Stimulated activated CD8-positive, alpha-beta memory T cell treated with anti-CD3 and anti-CD28 coated beads, Interleukin-7, amount 100 ng/mL, for 24 hours (primary cell): ENCODE data around the gene SNAP29.
A peak's percentile ranks its signal among the peaks of the same experiment; 100 is the strongest.
"Not testable (repeated sequence)": the region's sequence is repeated elsewhere in the genome, so short reads cannot be mapped to it uniquely, and the experiment has no call there.

Source experiments
- DNase-seq: peaks from one replicate; pipeline ENCODE4 v3.0.0-alpha.2; 2020; ENCODE audit warnings: low read depth

SNAP29 gene

DNA sequence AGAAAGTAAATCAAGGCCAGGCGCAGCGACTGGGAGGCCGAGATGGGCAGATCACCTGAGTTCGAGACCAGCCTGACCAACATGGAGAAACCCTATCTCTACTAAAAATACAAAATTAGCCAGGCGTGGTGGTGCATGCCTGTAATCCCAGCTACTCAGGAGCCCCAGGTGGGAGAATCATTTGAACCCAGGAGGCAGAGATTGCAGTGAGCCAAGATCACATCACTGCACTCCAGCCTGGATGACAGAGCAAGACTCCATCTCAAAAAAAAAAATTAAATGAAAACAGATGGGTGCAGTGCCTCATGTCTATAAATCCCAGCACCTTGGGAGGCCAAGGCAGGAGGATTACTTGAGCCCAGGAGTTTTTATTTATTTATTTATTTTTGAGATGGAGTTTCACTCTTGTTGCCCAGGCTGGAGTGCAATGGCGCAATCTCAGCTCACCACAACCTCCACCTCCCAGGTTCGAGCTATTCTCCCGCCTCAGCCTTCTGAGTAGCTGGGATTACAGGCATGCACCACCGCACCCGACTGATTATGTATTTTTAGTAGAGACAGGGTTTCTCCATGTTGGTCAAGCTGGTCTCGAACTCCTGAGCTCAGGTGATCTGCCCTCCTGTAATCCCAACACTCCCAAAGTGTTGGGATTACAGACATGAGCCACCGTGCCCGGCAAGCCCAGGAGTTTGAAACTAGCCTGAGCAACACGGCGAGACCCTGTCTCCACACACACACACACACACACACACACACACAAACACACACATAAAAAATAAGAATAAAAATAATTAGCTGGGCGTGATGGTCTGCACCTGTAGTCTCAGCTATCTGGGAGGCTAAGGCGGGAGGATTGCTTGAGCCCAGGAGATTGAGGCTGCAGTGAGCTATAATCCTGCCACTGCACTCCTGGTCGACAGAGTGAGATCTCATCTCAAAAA, 42.6 kb downstream of the SNAP29 start:
- DNase-seq, result not testable (repeated sequence)

DNA sequence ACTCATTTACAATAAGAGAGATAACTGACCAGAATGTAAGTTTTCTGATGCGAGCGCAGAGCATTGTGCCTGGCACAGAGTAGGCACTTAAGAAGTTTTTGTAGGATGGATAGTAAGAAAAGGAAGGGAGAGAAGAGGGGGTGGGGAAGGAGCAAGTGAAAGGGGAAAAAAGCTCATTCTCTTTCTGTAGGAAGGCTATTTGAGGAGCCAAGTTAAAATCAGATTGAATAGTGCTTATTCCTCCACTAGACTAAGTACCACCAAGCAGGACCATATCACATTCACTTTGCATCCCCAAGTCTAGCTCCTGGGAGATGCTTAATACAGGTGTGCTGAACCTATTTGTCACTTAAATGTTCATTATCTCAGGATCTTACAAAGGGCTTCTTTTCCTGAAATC, 44.3 kb downstream of the SNAP29 start:
- DNase-seq, result no peak

DNA sequence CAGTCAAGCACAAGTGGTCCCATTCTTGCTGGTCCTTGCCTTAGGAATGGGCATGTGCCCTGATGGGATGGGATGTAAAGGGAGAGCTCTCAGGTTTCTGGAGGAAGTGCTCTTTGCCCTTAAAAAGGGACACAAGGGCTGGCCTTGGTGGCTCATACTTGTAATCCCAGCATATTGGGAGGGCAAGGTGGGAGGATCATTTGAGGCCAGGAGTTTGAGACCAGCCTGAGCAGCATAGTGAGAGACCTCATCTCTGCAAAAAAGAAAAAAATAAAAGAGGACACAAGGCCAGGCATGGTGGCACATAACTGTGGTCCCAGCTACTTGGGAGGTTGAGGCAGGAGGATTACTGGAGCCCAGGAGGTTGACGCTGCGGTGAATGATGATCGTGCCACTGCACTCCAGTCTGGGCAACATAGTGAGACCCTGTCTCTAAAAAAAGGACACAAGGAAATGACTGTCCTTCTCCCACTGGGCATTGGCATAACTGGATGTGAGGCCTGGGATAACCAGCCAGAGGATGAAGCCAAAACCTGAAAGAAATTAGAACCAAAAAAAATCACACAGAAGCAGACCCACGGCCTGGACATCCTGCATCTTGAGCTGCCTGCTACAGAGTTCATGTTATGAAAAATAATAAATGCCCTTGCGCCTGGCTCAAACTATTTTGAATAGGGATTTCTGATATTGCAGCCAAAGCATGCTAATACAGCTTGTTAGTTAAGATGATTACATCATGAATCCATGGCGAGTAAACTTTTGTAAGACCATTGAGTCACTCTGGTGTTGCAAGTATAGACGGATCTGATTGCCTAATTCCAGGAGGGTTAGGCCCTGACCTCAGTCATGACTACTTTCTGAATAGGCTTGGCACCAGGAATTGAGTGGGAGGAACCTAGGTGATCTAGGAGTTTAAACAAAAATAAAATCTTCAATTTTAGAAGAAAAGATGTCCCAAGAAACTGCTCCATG, 45.5 kb downstream of the SNAP29 start:
- no peak for DNase-seq

DNA sequence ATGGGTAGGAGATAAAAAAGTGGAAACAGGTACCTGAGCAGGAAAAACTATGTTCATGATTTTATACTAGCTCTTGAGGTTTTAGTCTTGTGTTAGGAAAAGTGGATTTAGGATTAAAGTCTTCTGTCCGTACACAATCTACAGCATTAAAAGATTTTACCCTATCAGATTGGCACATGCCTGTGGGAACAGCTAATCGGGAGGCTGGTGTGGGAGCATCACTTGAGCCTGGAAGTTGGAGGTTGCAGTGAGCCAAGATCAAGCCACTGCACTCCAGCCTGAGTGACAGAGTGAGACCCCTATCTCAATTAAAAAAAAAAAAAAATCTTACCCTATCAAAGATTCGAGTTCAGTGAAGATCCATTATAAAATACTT, 46.2 kb downstream of the SNAP29 start:
- DNase-seq, result no peak

DNA sequence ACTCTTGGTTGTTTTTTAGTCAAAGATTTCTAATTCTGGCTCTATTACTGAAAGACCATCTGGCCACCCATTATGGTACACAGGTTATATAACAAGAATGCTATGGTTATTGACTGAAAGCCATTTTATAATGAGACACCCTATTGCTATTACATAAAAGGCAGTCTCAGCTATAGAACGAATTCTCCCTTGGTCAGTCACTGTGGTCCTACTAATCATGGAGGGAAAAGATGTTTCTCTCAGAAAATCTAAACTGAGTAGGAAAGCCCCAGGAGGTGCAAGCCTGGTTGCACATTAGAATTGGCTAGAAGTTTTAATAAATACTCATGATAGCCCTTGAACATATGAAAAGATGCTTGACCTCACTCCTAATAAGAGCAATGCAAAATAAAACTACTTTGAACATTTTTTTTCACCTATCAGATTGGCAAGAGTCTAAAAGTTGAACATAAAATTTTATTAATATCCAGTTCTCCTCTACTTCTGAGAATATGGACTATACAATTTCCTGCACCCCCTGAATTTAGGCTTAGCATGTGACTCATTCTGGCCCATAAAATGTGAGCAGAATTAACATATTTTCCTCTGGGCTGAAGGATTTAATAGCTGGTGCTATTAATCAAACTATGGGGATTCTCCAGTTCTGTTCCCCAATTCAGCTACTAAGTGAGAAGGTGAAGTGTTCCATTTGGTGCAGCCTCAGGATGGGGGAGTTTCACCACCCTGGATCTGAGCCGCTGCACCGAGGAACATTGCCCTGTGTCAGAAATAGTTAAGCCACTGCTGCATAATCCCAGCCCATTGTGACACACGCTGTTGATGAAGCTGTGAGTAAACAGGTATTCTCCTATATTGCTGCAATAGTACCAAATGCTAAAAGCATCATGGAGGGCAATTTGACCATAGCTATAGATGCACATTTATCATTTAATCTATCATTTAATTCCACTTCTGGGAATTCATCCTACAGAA, 46.9 kb downstream of the SNAP29 start:
- no peak for DNase-seq

DNA sequence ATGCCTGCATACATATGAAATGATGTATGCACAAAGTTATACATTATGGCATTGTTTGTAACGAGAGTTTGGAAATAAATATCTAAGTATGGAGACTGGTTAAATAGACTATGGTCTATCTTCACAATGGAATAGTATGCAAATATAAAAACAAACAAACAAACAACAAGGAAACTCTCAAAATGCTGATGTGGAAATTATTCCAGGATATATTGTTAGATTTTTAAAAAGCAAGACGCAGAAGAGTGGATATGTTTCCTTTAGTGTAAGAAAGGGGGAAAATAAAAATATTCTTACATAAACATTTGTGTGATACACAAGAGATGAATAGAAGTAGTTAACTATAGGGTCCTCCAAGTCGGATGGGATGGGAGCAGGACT, 47.6 kb downstream of the SNAP29 start:
- DNase-seq, result no peak

DNA sequence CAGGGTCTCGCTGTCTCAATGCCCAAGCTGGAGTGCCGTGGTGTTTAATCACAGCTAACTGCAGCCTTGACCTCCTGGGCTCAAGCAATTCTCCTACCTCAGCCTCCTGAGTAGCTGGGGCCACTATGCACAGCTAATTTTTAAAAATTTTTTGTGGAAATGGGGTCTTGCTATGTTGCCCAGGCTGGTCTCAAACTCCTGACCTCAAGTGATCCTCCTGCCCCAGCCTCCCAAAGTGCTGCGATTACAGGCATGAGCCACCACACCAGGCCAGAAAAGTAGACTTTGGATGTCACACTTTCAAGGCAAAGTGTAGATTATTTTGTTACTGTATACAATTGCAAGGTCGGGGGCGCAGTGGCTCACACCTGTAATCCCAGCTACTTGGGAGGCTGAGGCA, 49.9 kb downstream of the SNAP29 start:
- not testable (repeated sequence) for DNase-seq

DNA sequence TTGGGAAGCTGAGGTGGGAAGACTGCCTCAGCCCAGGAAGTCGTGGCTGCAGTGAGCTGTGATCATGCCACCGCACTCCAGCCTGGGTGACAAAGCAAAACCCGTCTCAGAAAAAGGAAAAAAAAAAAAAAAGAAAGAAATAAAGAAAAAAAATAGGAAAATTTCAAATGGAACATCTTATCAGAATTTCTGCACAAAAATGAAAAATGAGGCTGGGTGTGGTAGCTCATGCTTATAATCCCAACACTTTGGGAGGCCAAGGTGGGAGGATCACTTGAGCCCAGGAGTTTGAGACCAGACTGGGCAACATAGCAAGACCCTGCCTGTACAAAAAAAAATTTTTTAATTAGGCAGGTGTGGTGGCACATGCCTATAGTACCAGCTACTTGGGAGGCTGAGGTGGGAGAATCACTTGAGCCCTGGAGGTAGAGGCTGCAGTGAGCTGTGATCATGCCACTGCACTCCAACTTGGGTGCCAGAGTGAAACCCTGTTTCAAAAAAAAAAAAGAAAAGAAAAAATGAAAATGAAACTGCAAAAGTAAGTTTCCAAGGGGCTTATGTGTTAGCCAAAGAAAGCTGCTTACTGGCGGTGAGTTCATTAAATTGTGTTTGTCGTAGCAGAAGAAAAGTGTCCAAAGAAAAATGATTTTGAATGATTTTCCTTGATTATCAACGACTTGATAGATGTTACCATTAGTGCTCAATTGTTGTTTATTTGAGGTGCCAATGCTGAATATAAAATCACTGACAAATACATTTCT, 50.9 kb downstream of the SNAP29 start:
- no peak for DNase-seq

DNA sequence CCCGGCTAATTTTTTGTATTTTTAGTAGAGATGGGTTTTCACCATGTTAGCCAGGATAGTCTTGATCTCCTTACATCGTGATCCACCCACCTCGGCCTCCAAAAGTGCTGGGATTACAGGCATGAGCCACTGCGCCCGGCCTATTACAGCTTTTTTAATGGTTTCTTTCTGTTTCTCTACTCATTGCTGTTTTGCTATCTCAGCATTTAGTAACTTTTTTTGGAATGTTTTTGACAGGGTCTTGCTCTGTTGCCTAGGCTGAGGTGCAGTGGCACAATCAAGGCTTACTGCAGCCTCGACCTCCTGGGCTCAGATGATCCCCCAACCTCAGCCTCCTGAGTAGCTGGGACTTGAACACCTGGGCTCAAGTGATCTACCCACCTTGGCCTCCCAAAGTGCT, 53.7 kb downstream of the SNAP29 start:
- DNase-seq, result no peak

DNA sequence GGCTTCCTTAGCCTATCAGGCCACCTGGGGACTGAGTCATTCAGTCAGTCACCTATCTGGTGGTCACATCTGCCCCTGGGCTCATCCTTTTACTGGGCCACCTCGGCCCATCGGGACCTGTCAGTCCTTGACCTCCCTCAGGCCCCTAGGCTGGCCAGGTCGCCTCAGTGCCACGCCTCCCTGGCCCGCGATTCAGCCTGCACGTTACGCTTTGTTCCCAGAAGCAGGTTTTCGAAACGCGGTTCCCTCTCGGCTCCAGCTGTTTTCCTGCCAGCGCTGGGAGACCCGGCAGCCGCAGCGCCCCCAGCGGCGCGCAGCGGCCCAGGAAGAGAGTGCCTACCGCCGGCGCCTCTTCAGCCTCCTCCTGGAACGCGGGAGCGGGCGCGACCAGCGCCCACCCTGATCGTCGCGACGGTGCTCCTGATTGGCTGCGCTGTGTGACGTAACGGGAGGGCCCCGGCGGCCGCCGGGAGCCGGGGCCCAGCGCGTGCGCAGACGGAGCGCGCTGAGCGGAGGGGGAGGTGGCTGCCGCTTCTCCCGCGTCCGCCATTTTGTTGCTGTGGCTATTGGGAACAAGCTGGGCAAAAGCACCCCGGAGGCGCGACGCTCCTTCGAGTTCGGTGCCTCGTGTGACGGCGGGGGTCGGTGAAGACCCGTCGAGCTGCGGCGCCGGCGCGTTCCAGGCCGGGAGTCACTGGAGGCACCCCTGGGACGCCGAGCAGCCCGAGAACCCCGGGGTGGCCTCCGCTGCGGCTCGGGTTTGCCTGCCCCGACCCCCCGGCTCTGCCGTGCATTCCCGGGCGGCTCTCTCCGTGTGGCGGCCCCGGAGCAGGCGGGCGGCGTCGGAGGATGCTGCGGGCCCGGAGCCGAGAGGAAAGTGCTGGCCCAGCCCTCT, 58.4 kb downstream of the SNAP29 start, which contains the start of gene CRKL:
CRKL (plus strand) TSS at position 492 of the 895 bp plus-strand sequence. CDS start 528 bp downstream, outside the sequence.
- DNase-seq, result peak; percentile 88

DNA sequence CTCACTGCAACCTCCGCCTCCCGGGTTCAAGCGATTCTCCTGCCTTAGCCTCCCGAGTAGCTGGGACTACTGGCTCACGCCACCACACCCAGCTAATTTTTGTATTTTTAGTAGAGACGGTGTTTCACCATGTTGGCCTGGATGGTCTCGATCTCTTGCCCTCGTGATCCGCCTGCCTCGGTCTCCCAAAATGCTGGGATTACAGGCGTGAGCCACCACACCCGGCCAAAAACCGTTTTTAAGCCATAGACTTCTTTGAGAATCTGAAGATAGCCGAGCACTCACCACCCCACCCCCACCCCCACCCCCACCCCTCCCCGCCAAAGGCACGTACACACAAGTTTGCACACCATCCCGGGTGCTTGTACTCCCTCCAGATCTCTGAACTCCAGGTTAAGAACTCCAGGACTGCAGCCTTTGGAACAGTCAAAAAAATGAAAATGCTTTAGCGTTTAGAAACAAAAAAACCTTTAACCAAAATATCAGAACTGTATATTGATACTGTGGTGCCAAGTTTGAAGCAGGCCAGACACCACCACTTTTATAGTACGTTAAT, 59.9 kb downstream of the SNAP29 start:
- no peak for DNase-seq

DNA sequence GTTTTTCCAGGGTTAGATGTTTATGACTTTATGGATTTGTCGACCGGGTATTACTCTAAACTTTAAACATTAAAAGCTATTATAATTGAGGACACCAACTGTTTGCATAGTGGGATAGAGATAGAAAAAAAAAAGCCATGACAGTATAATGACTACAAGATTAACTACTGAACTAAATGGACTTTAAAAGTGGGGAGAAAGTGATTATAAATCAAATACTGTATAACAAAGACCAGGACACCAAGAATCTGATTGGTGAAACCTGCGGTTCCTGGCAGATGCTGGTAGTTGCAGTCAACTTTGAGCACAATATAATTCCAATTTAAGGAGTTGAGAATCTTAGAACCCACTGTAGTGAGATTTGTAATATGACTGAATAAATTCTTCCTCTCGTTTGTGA, 60.9 kb downstream of the SNAP29 start:
- DNase-seq, result no peak

DNA sequence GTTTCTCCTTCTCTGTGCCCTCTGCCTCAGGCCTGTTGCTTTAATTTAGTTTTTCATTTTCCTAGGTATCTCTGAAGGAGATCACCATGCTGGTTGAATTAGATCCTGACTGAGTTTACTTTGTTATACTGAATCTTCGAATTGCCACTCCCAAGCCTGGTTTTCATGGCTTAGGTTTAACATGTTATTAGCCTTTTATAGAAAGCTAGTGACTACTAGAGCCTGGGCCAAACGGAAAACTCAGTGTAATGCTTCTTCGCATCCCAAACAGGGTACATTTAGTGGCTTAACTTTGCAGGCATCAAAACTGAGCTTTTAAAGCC, 62.0 kb downstream of the SNAP29 start:
- DNase-seq, result no peak

DNA sequence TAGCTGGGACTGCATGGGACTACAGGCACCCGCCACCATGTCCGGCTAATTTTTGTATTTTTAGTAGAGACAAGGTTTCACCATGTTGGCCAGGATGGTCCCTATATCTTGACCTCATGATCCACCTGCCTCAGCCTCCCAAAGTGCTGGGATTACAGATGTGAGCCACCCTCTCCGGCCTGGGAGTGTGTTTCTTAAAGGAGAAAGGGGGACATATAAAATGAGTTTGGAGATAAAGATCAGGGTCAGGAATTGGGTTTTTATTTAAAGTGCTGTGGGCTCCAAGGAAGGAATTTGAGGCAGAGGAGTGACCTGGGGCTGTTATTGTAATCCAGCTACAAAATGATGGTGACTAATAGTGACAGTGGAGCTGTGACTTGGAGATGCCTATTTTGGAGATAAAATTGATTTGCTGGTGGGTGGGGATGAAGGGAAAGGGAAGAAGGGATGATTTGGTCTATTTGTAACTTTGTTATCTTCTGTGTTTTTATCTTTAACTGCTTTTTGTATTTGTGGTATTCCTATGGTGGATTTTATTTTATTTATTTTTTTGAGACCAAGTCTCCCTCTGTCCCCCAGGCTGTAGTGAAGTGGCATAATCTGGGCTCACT, 63.4 kb downstream of the SNAP29 start:
- no peak for DNase-seq

DNA sequence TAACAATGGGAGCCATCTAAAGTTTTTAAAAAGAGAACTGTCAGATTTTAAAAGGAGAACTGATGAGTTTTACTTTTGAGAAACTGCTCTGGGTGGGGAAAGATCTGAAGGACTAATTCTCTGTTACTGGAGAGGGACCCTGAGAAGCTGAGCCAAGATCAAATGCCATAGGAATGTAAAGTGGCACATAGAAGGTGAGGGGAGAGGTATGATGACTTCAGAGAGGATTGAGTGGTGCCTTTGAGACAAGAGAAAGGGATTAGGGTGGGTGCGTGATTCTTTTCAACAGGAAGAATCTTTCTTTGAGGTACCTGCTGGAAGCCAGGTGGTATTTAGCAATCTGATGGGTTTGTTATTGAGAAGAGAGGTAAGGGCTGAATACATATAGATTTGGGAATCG, 67.4 kb downstream of the SNAP29 start:
- DNase-seq, result no peak

DNA sequence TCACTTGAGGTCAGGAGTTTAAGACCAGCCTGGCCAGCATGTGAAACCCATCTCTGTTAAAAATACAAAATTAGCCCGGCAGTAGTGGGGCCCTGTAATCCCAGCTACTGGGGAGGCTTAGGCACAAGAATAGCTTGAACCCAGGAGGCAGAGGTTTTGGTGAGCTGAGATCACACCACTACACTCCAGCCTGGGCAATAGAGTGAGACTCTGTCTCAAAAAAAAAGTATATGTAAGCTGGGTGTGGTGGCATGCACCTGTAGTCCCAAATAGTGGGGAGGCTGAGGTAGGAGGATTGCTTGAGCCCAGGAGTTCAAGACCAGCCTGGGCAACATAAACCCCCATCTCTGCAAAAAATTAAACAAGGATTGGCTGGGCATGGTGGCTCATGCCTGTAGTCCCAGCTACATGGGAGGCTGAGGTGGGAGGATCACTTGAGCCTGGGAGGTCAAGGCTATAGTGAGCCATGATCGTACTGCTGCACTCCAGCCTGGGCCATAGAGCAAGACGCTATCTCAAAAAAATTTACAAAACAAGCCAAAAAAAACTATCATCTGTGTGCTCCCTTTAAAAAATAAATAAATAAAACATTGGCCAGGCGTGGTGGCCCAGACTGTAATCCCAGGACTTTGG, 69.2 kb downstream of the SNAP29 start:
- no peak for DNase-seq

DNA sequence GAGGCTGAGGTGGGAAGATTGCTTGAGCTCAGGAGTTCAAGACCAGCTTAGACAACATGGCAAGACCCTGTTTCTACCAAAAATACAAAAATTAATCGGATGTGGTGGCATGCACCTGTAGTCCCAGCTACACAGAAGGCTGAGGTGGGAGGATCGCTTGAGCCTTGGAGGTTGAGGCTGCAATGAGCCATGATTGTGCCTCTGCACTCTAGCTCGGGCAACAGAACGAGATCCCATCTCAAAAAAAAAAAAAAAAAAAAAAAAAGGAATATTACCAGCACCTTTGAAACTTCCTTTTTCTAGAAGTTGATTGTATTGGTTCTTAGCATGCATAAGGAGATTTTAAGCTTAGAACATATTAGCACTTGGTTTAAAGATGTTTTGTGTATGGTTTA, 69.8 kb downstream of the SNAP29 start:
- no peak for DNase-seq

DNA sequence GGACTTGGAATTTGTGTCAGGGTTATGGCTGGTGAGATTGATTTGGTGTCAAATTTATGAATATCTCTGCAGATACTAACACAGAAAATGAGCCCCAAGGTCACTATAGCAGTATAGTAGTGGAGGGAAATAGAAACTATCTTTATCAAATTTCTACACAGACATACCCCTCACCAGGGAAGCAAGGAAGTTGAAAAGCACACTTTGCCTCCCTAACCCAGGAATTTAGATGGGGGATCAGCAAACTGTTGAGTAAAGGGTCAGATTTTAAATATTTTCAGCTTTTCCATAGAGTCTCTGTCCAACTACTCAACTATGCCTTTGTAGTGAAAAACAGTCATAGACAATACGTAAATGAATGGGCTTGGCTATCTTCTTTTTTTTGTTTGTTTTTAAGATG, 71.2 kb downstream of the SNAP29 start:
- DNase-seq, result no peak

DNA sequence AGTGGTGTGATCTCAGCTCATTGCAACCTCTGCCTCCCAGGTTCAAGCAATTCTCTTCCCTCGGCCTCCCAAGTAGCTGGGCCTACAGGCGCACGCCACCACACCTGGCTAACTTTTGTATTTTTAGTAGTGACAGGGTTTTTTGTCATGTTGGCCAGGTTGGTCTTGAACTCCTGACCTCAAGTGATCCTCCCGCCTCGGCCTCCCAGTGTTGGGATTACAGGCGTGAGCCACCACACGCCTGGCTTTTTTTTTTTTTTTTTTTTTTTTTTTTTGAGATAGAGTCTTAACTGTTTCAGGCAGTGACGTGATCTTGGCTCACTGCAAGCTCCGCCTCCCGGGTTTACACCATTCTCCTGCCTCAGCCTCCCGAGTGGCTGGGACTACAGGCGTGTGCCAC, 71.6 kb downstream of the SNAP29 start:
- DNase-seq, result not testable (repeated sequence)
